NB4 (cell line): ENCODE measurements around the gene TRIM62.

ENCODE experiments used
- MYC ChIP-seq: IDR thresholded peaks from 2 replicates; pipeline ENCODE4 v1.6.1; 2011; ENCODE audit warnings: low read depth, low read length
- POLR2A ChIP-seq: IDR thresholded peaks from 2 replicates; pipeline ENCODE4 v1.6.1; 2011; ENCODE audit warnings: mild to moderate bottlenecking; ENCODE audit not compliant: insufficient read length; ENCODE audit errors: extremely low read depth
- TF ChIP-seq, protein P1 (sequence below): IDR thresholded peaks from one replicate; pipeline ENCODE4 v1.5.1; 2012; ENCODE audit warnings: low read depth, low read length
- TF ChIP-seq, protein P2 (sequence below): IDR thresholded peaks from 2 replicates; pipeline ENCODE4 v1.6.1; 2011; ENCODE audit warnings: low read depth, low read length

GRCh38 chr1:33162141-33162540 lies 19.7 kb downstream of the TRIM62 start:
- TF ChIP-seq, protein P1, sequence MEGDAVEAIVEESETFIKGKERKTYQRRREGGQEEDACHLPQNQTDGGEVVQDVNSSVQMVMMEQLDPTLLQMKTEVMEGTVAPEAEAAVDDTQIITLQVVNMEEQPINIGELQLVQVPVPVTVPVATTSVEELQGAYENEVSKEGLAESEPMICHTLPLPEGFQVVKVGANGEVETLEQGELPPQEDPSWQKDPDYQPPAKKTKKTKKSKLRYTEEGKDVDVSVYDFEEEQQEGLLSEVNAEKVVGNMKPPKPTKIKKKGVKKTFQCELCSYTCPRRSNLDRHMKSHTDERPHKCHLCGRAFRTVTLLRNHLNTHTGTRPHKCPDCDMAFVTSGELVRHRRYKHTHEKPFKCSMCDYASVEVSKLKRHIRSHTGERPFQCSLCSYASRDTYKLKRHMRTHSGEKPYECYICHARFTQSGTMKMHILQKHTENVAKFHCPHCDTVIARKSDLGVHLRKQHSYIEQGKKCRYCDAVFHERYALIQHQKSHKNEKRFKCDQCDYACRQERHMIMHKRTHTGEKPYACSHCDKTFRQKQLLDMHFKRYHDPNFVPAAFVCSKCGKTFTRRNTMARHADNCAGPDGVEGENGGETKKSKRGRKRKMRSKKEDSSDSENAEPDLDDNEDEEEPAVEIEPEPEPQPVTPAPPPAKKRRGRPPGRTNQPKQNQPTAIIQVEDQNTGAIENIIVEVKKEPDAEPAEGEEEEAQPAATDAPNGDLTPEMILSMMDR, result no peak
- TF ChIP-seq MYC, result no peak
- TF ChIP-seq POLR2A, result no peak
- TF ChIP-seq, protein P2, sequence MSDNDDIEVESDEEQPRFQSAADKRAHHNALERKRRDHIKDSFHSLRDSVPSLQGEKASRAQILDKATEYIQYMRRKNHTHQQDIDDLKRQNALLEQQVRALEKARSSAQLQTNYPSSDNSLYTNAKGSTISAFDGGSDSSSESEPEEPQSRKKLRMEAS, result no peak
